DND-41 (cell line): ENCODE data around the gene CLECL1.

Experiments used
- ATAC-seq: fragments of 200-7000 bp; cut with Tn5 transposase; 3 replicates; pipeline ENCODE4 v1.9.1; 2021; ENCODE audit warnings: low read depth; ENCODE audit not compliant: insufficient read depth
- DNase-seq: peaks from one replicate; pipeline ENCODE4 v3.0.0-alpha.2; 2020
- H2AFZ ChIP-seq: 2 replicates; pipeline ENCODE4 v1.6.0; 2012; ENCODE audit warnings: low read depth, low read length
- H3K27ac ChIP-seq: 2 replicates; pipeline ENCODE4 v1.5.1; 2012; ENCODE audit warnings: low read length, inconsistent platforms
- H3K27me3 ChIP-seq: fragments of 200-600 bp; sonication (generic); 2 replicates; pipeline ENCODE4 v1.6.0; 2012; ENCODE audit warnings: low read length, mild to moderate bottlenecking, inconsistent platforms; ENCODE audit not compliant: insufficient read depth, poor library complexity
- H3K36me3 ChIP-seq: 2 replicates; pipeline ENCODE4 v1.5.1; 2012; ENCODE audit warnings: low read length, inconsistent platforms; ENCODE audit not compliant: insufficient read depth
- H3K4me1 ChIP-seq: 2 replicates; pipeline ENCODE4 v1.5.1; 2012; ENCODE audit warnings: mild to moderate bottlenecking, low read length; ENCODE audit not compliant: insufficient read depth
- H3K4me2 ChIP-seq: 2 replicates; pipeline ENCODE4 v1.6.0; 2012; ENCODE audit warnings: mild to moderate bottlenecking, moderate library complexity, low read length, inconsistent platforms; ENCODE audit not compliant: insufficient read depth
- H3K4me3 ChIP-seq, 2 experiments: fragments of 200-600 bp in 1 of 2; shearing (Covaris generic) in 1 of 2; 2 replicates each; pipeline ENCODE4 v1.5.1; 2012 to 2016; ENCODE audit warnings: inconsistent platforms in 2 of 2, low read length in 2 of 2, mild to moderate bottlenecking in 2 of 2, low read depth in 1 of 2, moderate library complexity in 1 of 2
- H3K79me2 ChIP-seq: 2 replicates; pipeline ENCODE4 v1.6.0; 2012; ENCODE audit warnings: low read length, inconsistent platforms; ENCODE audit not compliant: insufficient read depth
- H3K9ac ChIP-seq: 2 replicates; pipeline ENCODE4 v1.6.0; 2012; ENCODE audit warnings: low read depth, mild to moderate bottlenecking, inconsistent platforms, low read length, moderate library complexity
- H3K9me3 ChIP-seq: 2 replicates; pipeline ENCODE4 v1.5.1; 2012; ENCODE audit warnings: low read length, moderate library complexity, mild to moderate bottlenecking, inconsistent platforms; ENCODE audit not compliant: insufficient read depth, severe bottlenecking
- H4K20me1 ChIP-seq: 2 replicates; pipeline ENCODE4 v1.6.0; 2012; ENCODE audit warnings: low read length; ENCODE audit not compliant: insufficient read depth
- EZH2 ChIP-seq: IDR thresholded peaks from 3 replicates; pipeline ENCODE4 v1.6.1; 2012; ENCODE audit warnings: borderline replicate concordance, low read depth, mild to moderate bottlenecking, moderate library complexity, low read length, inconsistent platforms; ENCODE audit not compliant: severe bottlenecking
- TF ChIP-seq, protein P1 (sequence below): IDR thresholded peaks from 2 replicates; pipeline ENCODE4 v1.5.1; 2012; ENCODE audit warnings: borderline replicate concordance, low read length, moderate library complexity, mild to moderate bottlenecking; ENCODE audit not compliant: poor library complexity, severe bottlenecking; ENCODE audit errors: extremely low read depth

CLECL1 gene

DNA sequence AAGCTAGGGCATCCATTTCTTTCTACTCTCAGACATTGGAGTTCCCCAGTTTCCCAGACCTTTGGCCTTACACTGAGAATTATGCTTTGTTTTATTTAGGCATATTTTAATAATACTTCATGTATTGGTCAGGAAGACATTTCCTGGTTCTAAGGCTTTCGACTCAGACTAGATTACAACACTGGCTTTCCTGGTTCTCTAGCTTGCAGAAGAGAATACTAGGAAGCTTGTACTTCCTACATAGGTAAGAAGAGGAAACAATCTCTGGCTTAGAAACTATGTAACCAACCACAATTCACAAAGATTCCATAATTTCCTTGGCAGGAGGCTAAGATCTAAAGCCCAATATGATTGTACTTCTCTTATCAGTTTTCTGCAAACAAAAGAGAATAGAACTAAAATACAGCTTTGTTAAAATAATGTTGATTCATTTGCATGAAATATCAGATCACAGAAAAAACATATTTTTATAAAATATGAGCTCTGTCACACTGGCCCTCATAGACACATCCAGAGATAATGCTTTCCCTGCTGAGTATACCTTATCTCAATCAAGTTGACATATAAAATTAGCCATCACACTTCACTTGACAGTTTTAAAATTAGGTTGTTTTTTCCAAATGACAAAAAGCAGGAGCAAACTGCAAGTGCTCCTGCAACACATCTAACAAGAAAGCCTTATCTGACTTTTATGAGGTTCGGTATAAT, 32.8 kb downstream of the CLECL1 start:
- Histone ChIP-seq H4K20me1 (no peaks in the 10 kb centered on the region), H3K79me2 (no peaks in the 10 kb centered on the region), H3K27me3 (no peaks in the 10 kb centered on the region), H2AFZ (no peak overlapping the region), H3K4me2 (no peak overlapping the region), H3K9me3 (peaks cover 9% of the 10 kb centered on the region), H3K9ac (no peak overlapping the region), H3K36me3 (0 out of 2 replicates have a peak, but pooled peaks cover 4% of the 10 kb centered on the region), H3K4me1 (peaks cover 25% of the 10 kb centered on the region), H3K4me3 (no peak overlapping the region), H3K27ac (no peak overlapping the region)
- DNase-seq = no peak
- no peak for TF ChIP-seq EZH2
- TF ChIP-seq, protein P1, sequence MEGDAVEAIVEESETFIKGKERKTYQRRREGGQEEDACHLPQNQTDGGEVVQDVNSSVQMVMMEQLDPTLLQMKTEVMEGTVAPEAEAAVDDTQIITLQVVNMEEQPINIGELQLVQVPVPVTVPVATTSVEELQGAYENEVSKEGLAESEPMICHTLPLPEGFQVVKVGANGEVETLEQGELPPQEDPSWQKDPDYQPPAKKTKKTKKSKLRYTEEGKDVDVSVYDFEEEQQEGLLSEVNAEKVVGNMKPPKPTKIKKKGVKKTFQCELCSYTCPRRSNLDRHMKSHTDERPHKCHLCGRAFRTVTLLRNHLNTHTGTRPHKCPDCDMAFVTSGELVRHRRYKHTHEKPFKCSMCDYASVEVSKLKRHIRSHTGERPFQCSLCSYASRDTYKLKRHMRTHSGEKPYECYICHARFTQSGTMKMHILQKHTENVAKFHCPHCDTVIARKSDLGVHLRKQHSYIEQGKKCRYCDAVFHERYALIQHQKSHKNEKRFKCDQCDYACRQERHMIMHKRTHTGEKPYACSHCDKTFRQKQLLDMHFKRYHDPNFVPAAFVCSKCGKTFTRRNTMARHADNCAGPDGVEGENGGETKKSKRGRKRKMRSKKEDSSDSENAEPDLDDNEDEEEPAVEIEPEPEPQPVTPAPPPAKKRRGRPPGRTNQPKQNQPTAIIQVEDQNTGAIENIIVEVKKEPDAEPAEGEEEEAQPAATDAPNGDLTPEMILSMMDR = no peak
- ATAC-seq = no peak

- no peak overlapping the region for H3K4me3 ChIP-seq
- no peak overlapping the region for H3K9ac ChIP-seq
- DNase-seq (no peak), ATAC-seq (no peak)
- H3K27ac ChIP-seq = no peak overlapping the region
- no peak overlapping the region for H3K4me2 ChIP-seq
- 0 out of 2 replicates have a peak, but pooled peaks cover 6% of the 10 kb centered on the region for H3K36me3 ChIP-seq
- no peaks in the 10 kb centered on the region for H4K20me1 ChIP-seq
- H3K79me2 ChIP-seq = no peaks in the 10 kb centered on the region
- TF ChIP-seq EZH2 = no peak
- TF ChIP-seq, protein P1 = no peak
- H3K27me3 ChIP-seq = no peaks in the 10 kb centered on the region
- H3K9me3 ChIP-seq = peaks cover 9% of the 10 kb centered on the region
- peaks cover 25% of the 10 kb centered on the region for H3K4me1 ChIP-seq
- no peak overlapping the region for H2AFZ ChIP-seq
Observed at GRCh38 chr12:9699269-9699897, 33.5 kb downstream of the CLECL1 start.

GRCh38 chr12:9698681-9699080, 34.2 kb downstream of the CLECL1 start:
- no peak overlapping the region for H3K27ac ChIP-seq
- no peaks in the 10 kb centered on the region for H3K27me3 ChIP-seq
- DNase-seq (no peak), ATAC-seq (no peak)
- H3K4me3 ChIP-seq = no peak overlapping the region
- no peak for TF ChIP-seq EZH2
- TF ChIP-seq, protein P1 = no peak
- peaks cover 9% of the 10 kb centered on the region for H3K9me3 ChIP-seq
- 0 out of 2 replicates have a peak, but pooled peaks cover 6% of the 10 kb centered on the region for H3K36me3 ChIP-seq
- no peak overlapping the region for H3K9ac ChIP-seq
- H4K20me1 ChIP-seq = no peaks in the 10 kb centered on the region
- H3K4me1 ChIP-seq = peaks cover 25% of the 10 kb centered on the region
- H3K79me2 ChIP-seq = no peaks in the 10 kb centered on the region
- H2AFZ ChIP-seq = no peak overlapping the region
- H3K4me2 ChIP-seq = no peak overlapping the region
